Ectodermal cell (in vitro differentiated cells): ENCODE results near the gene PCNX2.
"Not testable (repeated sequence)": the region's sequence is repeated elsewhere in the genome, so short reads cannot be mapped to it uniquely, and the experiment has no call there.

ENCODE experiments used
- H3K27ac ChIP-seq: 2 replicates; pipeline ENCODE4 v1.7.0; 2013; ENCODE audit warnings: mild to moderate bottlenecking, low read depth, low read length; ENCODE audit not compliant: insufficient read depth, poor library complexity, severe bottlenecking
- H3K27me3 ChIP-seq: 2 replicates; pipeline ENCODE4 v1.7.0; 2013; ENCODE audit warnings: mild to moderate bottlenecking, low read length; ENCODE audit not compliant: insufficient read depth, control insufficient read depth, poor library complexity, severe bottlenecking
- H3K36me3 ChIP-seq: one replicate; pipeline ENCODE4 v1.7.0; 2013; ENCODE audit warnings: low read length; ENCODE audit not compliant: control insufficient read depth, insufficient read depth
- H3K4me1 ChIP-seq: one replicate; pipeline ENCODE4 v1.7.0; 2013; ENCODE audit warnings: low read length; ENCODE audit not compliant: control insufficient read depth, insufficient read depth
- H3K4me3 ChIP-seq: 2 replicates; pipeline ENCODE4 v1.7.0; 2013; ENCODE audit warnings: low read depth, low read length, control low read depth; ENCODE audit not compliant: insufficient read depth
- H3K9me3 ChIP-seq: 2 replicates; pipeline ENCODE4 v1.7.0; 2013; ENCODE audit warnings: mild to moderate bottlenecking, low read length, moderate library complexity; ENCODE audit not compliant: control insufficient read depth
- WGBS, 2 experiments: methylation state at CpG; one replicate each; pipeline ENCODE4 v1.1.7; 2013; ENCODE audit warnings: missing lambda C conversion rate in 2 of 2; 5-methylcytosine and 5-hydroxymethylcytosine counted together

PCNX2 gene

GRCh38 chr1:233112186-233113008 is 183.1 kb downstream of the PCNX2 start:
- no peak overlapping the region for H3K4me3 ChIP-seq
- H3K36me3 ChIP-seq = no peaks in the 10 kb centered on the region
- H3K27ac ChIP-seq = peak overlapping the region; percentile 73
- H3K27me3 ChIP-seq = no peaks in the 10 kb centered on the region
- 57 to 73% methylated on average over 3 to 5 of the region's 6 CpGs for WGBS, 2 experiments
- peaks cover 22% of the 10 kb centered on the region for H3K4me1 ChIP-seq
- H3K9me3 ChIP-seq = no peaks in the 10 kb centered on the region

DNA sequence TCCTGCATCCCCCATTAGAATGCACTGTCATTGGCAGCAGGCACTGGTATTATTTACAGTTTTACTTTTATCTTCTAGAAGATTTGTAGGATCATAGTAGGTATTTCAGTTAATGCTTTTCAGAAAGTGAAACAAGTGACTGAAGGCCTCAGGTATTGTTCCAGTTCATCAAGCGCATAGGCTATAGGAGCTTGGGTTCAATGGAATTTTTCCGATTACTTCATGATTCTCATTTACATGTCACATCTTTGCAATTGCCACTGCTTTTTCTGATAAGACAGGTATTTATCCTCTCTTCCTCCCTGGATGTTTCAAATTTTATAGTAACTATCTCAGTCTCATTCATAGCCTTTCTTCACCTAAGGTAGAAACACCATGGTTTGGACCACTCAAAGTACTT is 183.8 kb downstream of the PCNX2 start:
- Histone ChIP-seq H3K36me3 (no peaks in the 10 kb centered on the region), H3K27ac (no peak overlapping the region), H3K4me1 (peaks cover 22% of the 10 kb centered on the region), H3K4me3 (no peak overlapping the region), H3K27me3 (no peaks in the 10 kb centered on the region), H3K9me3 (no peaks in the 10 kb centered on the region)
- 94 to 98% methylated on average over 2 of the region's 2 CpGs for WGBS, 2 experiments

DNA sequence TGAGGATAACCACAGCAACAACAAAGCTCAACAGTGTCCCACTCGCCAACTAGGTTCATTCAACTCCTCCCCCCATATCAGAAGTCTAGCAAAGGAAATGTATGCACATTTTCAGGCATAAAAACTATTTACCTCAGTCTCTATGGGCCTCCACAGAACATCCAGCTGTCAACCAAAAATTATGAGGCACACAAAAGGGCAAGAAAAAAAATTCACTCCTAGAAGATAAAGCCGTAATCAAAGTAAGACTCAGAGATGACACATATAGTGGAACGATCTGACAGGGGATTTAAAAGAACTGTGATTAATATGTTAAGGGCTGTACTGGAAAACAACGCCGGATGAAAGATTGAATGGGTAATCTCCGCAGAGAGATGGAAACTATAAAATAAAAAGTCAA is 186.4 kb downstream of the PCNX2 start:
- Histone ChIP-seq H3K27me3 (no peaks in the 10 kb centered on the region), H3K4me3 (no peak overlapping the region), H3K36me3 (no peaks in the 10 kb centered on the region), H3K9me3 (no peaks in the 10 kb centered on the region), H3K27ac (no peak overlapping the region), H3K4me1 (peaks cover 22% of the 10 kb centered on the region)
- 92 to 93% methylated on average over 6 of the region's 6 CpGs for WGBS, 2 experiments

DNA sequence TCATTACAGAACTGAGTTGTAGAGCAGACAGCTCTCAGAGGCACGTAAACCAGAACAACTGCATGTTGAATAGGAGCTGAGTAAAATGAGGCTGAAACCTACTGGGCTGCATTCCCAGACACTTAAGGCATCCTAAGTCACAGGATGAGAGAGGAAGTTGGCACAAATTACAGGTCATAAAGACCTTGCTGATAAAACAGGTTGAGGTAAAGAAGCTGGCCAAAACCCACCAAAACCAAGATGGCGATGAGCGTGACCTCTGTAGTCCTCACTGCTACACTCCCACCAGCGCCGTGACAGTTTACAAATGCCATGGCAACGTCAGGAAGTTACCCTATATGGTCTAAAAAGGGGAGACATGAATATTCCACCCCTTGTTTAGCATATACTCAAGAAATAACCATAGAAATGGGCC is 187.8 kb downstream of the PCNX2 start:
- H3K36me3 ChIP-seq, H3K9me3 ChIP-seq, H3K27me3 ChIP-seq, H3K27ac ChIP-seq, H3K4me1 ChIP-seq, H3K4me3 ChIP-seq: not testable (repeated sequence)
- WGBS, 2 experiments = 89 to 94% methylated on average over 6 of the region's 6 CpGs

DNA sequence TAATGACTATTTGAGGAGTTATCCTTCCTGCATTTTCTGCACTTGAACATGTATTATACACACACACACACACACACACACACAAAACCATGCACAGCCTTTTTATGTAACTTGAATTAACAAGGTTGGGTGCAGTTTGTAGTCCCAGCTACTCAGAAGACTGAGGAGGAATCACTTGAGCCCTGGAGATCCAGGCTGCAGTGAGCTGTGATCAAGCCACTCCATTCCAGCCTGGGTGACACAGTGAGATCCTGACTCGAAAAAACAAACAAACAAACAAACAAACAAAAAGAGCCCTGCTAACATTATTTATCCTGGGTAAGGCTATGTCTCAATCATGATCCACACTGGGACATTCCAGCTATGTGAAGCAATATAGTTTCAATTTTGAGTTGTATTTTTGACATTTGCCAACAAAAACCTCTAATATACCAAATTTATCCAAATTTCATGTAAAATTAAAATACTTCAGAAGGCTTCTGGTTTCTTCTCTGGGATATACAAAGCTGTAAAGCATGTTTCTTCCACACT is 188.3 kb downstream of the PCNX2 start:
- Histone ChIP-seq H3K27ac (no peak overlapping the region), H3K9me3 (no peaks in the 10 kb centered on the region), H3K4me3 (no peak overlapping the region), H3K27me3 (no peaks in the 10 kb centered on the region), H3K36me3 (no peaks in the 10 kb centered on the region), H3K4me1 (peaks cover 7% of the 10 kb centered on the region)
- WGBS, 2 experiments = 71 to 72% methylated on average over 1 of the region's 1 CpG

DNA sequence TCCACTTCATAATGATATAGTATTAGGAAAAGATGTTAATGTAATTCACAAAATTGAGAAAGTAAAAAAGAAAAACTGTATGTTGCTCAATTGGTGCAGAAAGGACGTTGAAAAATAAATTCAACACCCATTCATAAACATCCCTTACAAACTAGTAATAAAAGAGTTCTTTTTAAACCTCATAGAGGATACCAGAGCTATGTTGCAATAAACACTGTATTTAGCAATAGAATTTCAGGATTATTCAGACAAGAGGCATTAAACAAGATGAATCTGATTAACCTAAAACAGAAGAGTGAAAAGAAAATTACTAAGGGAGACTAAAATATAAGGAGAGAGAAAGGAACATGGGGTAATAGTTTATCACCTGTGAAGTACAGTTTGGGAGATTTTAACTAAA is 190.3 kb downstream of the PCNX2 start:
- H3K9me3 ChIP-seq = no peaks in the 10 kb centered on the region
- no peak overlapping the region for H3K27ac ChIP-seq
- no peak overlapping the region for H3K4me3 ChIP-seq
- no peaks in the 10 kb centered on the region for H3K27me3 ChIP-seq
- WGBS, 2 experiments = 100% methylated on average over 1 of the region's 1 CpG; no CpG with 5 or more reads in 1 of the 2 experiments
- peaks cover 7% of the 10 kb centered on the region for H3K4me1 ChIP-seq
- H3K36me3 ChIP-seq = no peaks in the 10 kb centered on the region

- Histone ChIP-seq H3K9me3 (no peaks in the 10 kb centered on the region), H3K4me3 (no peak overlapping the region), H3K4me1 (no peaks in the 10 kb centered on the region), H3K27ac (no peak overlapping the region), H3K27me3 (no peaks in the 10 kb centered on the region), H3K36me3 (no peaks in the 10 kb centered on the region)
- WGBS, 2 experiments = 90 to 96% methylated on average over 2 of the region's 2 CpGs
These were observed 193.2 kb downstream of the PCNX2 start for GRCh38 chr1:233102341-233102740.

DNA sequence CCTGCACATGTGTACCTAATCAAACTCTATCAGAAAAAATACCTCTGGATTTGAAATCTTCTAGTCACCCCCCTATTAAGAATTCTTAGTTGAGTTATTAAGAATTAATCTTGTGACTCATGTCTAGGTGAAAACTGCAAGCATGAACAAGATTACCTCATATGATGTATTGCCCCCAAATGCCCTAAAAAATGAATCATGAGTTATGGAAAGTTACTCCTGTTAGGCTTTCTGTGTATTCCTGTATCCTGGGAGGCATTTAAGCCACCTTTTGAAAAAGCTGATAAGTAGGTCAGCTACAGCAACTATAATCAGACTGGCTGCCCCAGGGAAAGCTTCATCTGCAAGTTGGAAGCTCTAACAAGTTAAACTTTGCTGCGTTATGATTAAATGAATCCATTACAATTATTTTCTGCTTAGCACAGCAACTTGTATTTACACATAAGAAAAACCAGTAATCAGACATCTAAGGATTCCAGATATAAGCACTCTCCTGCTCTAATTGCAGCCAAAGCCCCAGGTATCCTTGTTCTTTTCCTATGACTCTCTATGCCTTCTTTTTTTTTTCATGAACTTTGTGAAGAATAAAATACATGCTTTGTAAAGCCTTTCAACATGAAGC is 197.5 kb downstream of the PCNX2 start:
- WGBS, 2 experiments = 94 to 100% methylated on average over 1 of the region's 1 CpG
- no peak overlapping the region for H3K4me3 ChIP-seq
- no peaks in the 10 kb centered on the region for H3K27me3 ChIP-seq
- no peaks in the 10 kb centered on the region for H3K9me3 ChIP-seq
- H3K36me3 ChIP-seq = no peaks in the 10 kb centered on the region
- H3K27ac ChIP-seq = no peak overlapping the region
- no peaks in the 10 kb centered on the region for H3K4me1 ChIP-seq

DNA sequence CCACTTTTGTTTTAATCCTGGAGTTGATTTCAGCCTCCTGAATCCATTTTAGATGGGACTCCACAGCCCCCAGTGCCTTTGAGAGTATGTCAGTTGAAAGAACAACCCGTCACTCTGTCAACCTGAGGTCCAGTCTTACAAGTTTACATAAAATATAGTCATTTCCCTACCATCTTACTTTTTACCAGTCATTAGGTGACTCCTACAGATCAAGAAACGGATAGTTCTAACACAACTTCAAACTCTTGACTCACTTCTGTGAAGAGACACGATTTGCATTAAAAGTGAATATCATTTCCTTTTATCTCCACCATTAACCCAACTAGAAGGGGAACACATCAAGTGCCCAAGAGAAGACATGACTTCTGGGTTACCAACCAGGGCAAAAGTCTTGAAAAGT is 198.0 kb downstream of the PCNX2 start:
- no peak overlapping the region for H3K4me3 ChIP-seq
- H3K36me3 ChIP-seq = no peaks in the 10 kb centered on the region
- H3K27ac ChIP-seq = no peak overlapping the region
- WGBS, 2 experiments = 94% methylated on average over 3 of the region's 3 CpGs
- no peaks in the 10 kb centered on the region for H3K4me1 ChIP-seq
- H3K9me3 ChIP-seq = no peaks in the 10 kb centered on the region
- H3K27me3 ChIP-seq = no peaks in the 10 kb centered on the region

- no peak overlapping the region for H3K27ac ChIP-seq
- no peaks in the 10 kb centered on the region for H3K36me3 ChIP-seq
- H3K27me3 ChIP-seq = no peaks in the 10 kb centered on the region
- 94 to 100% methylated on average over 1 of the region's 1 CpG for WGBS, 2 experiments
- no peaks in the 10 kb centered on the region for H3K9me3 ChIP-seq
- H3K4me3 ChIP-seq = no peak overlapping the region
- H3K4me1 ChIP-seq = no peaks in the 10 kb centered on the region
These were observed 200.8 kb downstream of the PCNX2 start for GRCh38 chr1:233094691-233095090.
